NCI-H1092 (cell line): ENCODE measurements around the gene ANKRD13C.
A peak's percentile ranks its signal among the peaks of the same experiment; 100 is the strongest.

Experiments
- DNase-seq: peaks from one replicate; lab custom pipeline; 2025; lab: John Stamatoyannopoulos, UW

The ANKRD13C gene

GRCh38 chr1:70295749-70296148 lies 58.8 kb downstream of the ANKRD13C start:
- no peak for DNase-seq

- no peak for DNase-seq
Observed at GRCh38 chr1:70293186-70293843, 61.2 kb downstream of the ANKRD13C start.

GRCh38 chr1:70290218-70290617 lies 64.3 kb downstream of the ANKRD13C start:
- DNase-seq, result no peak

- DNase-seq, result no peak
Observed at GRCh38 chr1:70288166-70288565, 66.4 kb downstream of the ANKRD13C start.

- no peak for DNase-seq
Observed at GRCh38 chr1:70286453-70286852, 68.1 kb downstream of the ANKRD13C start.

GRCh38 chr1:70284366-70284765 lies 70.2 kb downstream of the ANKRD13C start:
- no peak for DNase-seq

GRCh38 chr1:70278710-70279109 lies 75.8 kb downstream of the ANKRD13C start:
- DNase-seq, result no peak

GRCh38 chr1:70277875-70278274 lies 76.6 kb downstream of the ANKRD13C start:
- no peak for DNase-seq

GRCh38 chr1:70265946-70266345 lies 88.6 kb downstream of the ANKRD13C start:
- DNase-seq, result no peak

GRCh38 chr1:70264839-70265238 lies 89.7 kb downstream of the ANKRD13C start:
- DNase-seq, result no peak

- DNase-seq, result no peak
Observed at GRCh38 chr1:70256664-70257063, 97.9 kb downstream of the ANKRD13C start.

- DNase-seq, result no peak
Observed at GRCh38 chr1:70248729-70249128, 105.8 kb downstream of the ANKRD13C start.

- DNase-seq, result no peak
Observed at GRCh38 chr1:70247768-70248167, 106.8 kb downstream of the ANKRD13C start.

GRCh38 chr1:70247122-70247521 lies 107.4 kb downstream of the ANKRD13C start:
- DNase-seq, result no peak

- no peak for DNase-seq
Observed at GRCh38 chr1:70239940-70240339, 114.6 kb downstream of the ANKRD13C start.

- no peak for DNase-seq
Observed at GRCh38 chr1:70234733-70235132, 119.8 kb downstream of the ANKRD13C start.

- DNase-seq, result no peak
Observed at GRCh38 chr1:70231475-70231874, 123.0 kb downstream of the ANKRD13C start.

GRCh38 chr1:70228670-70229069 lies 125.9 kb downstream of the ANKRD13C start:
- no peak for DNase-seq

GRCh38 chr1:70227439-70227838 lies 127.1 kb downstream of the ANKRD13C start:
- no peak for DNase-seq

GRCh38 chr1:70224954-70225353 lies 129.6 kb downstream of the ANKRD13C start:
- DNase-seq, result no peak

- no peak for DNase-seq
Observed at GRCh38 chr1:70222716-70223235, 131.7 kb downstream of the ANKRD13C start.

GRCh38 chr1:70221238-70222121 lies 133.0 kb downstream of the ANKRD13C start, which contains the start of gene SRSF11:
SRSF11 (plus strand) TSS chr1:70221380; CDS start chr1:70221637, 257 bp downstream.
- DNase-seq, result peak; percentile 87
